GM12878 (cell line): ENCODE measurements around the gene APOO.

Experiments used
- FOS ChIP-seq: IDR thresholded peaks from 3 replicates; pipeline ENCODE4 v1.6.1; 2011; ENCODE audit warnings: borderline replicate concordance; ENCODE audit not compliant: insufficient read length; ENCODE audit errors: extremely low read depth
- MXI1 ChIP-seq: fragments of 150-350 bp; IDR thresholded peaks from 2 replicates; pipeline ENCODE4 v1.6.1; 2011; ENCODE audit warnings: low read depth, mild to moderate bottlenecking, inconsistent platforms, low read length, improper control_type of control experiment
- MYC ChIP-seq: IDR thresholded peaks from 2 replicates; pipeline ENCODE4 v1.6.1; 2011; ENCODE audit warnings: mild to moderate bottlenecking, low read length, moderate library complexity, inconsistent platforms; ENCODE audit not compliant: insufficient read depth, insufficient replicate concordance, insufficient read length, severe bottlenecking
- RAD21 ChIP-seq: IDR thresholded peaks from 2 replicates; pipeline ENCODE4 v1.6.1; 2011; ENCODE audit warnings: mild to moderate bottlenecking, low read depth, low read length, moderate library complexity; ENCODE audit not compliant: insufficient read depth
- RFX5 ChIP-seq: IDR thresholded peaks from 2 replicates; pipeline ENCODE4 v1.6.1; 2011; ENCODE audit warnings: low read depth, low read length, improper control_type of control experiment
- TF ChIP-seq, protein P1 (sequence below): IDR thresholded peaks from 2 replicates; pipeline ENCODE4 v1.6.1; 2012; ENCODE audit warnings: low read depth, low read length, improper control_type of control experiment

DNA sequence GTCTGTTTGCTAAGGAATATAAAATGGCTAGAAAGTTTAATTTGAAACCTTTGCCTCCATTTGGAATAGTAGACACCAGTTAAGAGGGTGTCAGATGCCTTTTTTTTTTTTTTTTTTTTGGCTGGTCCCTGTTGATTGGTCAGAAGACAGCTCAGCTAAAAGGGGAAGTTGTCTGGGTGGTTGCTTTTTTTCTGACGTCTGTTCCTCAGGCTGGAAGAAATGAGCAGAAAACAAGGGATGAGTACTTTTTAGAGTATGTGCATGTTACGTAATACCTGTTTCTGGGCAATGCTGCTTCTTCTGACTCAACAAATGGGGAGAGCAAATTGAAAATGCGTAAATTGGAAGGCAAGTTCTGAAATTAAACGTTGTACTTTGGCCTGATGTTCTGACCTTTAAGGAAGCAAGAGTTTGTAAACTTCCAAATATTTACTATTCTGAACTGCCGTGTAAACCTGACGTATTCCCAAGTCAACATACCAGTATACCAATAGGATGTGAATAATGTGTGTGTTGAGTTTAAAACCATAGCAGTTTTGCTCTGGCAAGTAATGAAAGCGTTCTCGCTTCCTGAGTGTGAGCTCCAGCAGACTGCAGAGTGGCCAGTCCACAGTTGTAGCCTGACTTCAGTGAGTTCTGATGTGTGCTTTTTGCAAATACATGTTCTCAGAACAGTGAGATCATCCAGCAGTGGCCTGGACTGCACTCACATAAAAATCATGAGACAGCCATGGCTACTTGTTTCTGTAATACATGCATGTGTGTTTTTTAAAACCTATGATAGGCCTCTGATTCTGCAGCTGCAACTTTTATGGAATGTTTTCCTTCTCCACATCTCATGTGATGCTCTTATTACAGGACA, 123.0 kb downstream of the APOO start:
- TF ChIP-seq MYC (no peak), FOS (no peak), MXI1 (no peak), RAD21 (no peak), RFX5 (no peak)
- TF ChIP-seq, protein P1, sequence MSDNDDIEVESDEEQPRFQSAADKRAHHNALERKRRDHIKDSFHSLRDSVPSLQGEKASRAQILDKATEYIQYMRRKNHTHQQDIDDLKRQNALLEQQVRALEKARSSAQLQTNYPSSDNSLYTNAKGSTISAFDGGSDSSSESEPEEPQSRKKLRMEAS = no peak
